ENCODE results near the gene RNF183. TPM values are rescaled to one million over a fixed set of nuclear protein-coding genes. Genes with fewer than 3 reads are reported as not detected.

RNF183 gene
- total and polyA plus RNA-seq, 9 of the 15 experiments (the other 6 are each of a cell fraction or from before 2014, with no cell fraction given): 0.04 to 2.0 (median 0.16) TPM; not detected in 5

- TF ChIP-seq CBX2 (IDR thresholded peaks at IDR 0.05; ENCODE audit: insufficient read depth, low read length, poor library complexity, severe bottlenecking) (no peak), FOSL1 (tag; conservative IDR thresholded peaks at IDR 0.05) (0 out of 2 replicates have a peak, but pooled peaks have one; percentile 23), MAFG (tag; conservative IDR thresholded peaks at IDR 0.05) (peak; percentile 56), PATZ1 (CRISPR knock-in tag; IDR thresholded peaks at IDR 0.05; ENCODE audit: borderline replicate concordance) (no peak), ATF6 (CRISPR knock-in tag; IDR thresholded peaks at IDR 0.05) (no peak), C11orf30 (IDR thresholded peaks at IDR 0.05; ENCODE audit: low read depth) (0 out of 2 replicates have a peak, but pooled peaks have one; percentile 46), SNRNP70 (optimal IDR thresholded peaks at IDR 0.05; ENCODE audit: low read depth, low read length) (no peak), ZNF316 (IDR thresholded peaks at IDR 0.05) (peak; percentile 28; the same call in 1 of the 2 replicates), CHD4 (IDR thresholded peaks at IDR 0.05; ENCODE audit: insufficient read depth, insufficient replicate concordance, low read depth, low read length, poor library complexity, severe bottlenecking) (no peak), TEAD4 (IDR thresholded peaks at IDR 0.05; ENCODE audit: low read length) (no peak), TEAD4 (CRISPR knock-in tag; IDR thresholded peaks at IDR 0.05; ENCODE audit: borderline replicate concordance) (no peak), ZFP36 (IDR thresholded peaks at IDR 0.05; ENCODE audit: low read depth, low read length, partially characterized antibody) (no peak), ZNF318 (IDR thresholded peaks at IDR 0.05; ENCODE audit: borderline replicate concordance in 1 of 2, low read depth in 1 of 2) (no peak)
Observed at GRCh38 chr9:113290052-113290607, 13.0 kb downstream of the RNF183 start (continued).
